ENCODE data around the gene FDXR.

The FDXR gene

GRCh38 chr17:74903671-74904070 is 30.9 kb upstream of the FDXR start:
- TF ChIP-seq POLR2AphosphoS5 (IDR thresholded peaks at IDR 0.05; ENCODE audit: low read depth), result no peak
- no peak for TF ChIP-seq SPI1 (IDR thresholded peaks at IDR 0.05; ENCODE audit: borderline replicate concordance, low read depth)
- Histone ChIP-seq H3K4me3 (replicated peaks; ENCODE audit: insufficient read depth, low read length) (no peak overlapping the region), H3K27ac (replicated peaks) (no peak overlapping the region), H3K27me3 (ENCODE audit: insufficient read depth, poor library complexity, severe bottlenecking) (no peaks in the 10 kb centered on the region)
- DNase-seq (ENCODE audit: low read depth in 1 of 2, low spot score in 1 of 2), result no peak

DNA sequence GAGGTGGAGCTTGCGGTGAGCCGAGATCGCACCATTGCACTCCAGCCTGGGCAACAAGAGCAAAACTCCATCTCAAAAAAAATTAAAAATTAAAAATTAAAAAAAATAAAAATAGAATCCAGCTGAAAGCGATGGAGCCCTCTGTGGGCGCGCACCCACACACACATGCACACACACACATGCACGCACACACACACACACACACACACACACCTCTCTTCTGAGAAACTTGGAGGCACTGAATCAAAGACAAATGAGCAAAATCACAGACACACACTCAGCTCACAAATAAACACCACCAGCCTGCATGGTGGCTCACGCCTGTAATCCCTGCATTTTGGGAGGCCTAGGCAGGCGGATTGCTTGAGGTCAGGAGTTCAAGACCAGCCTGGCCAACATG is 30.2 kb upstream of the FDXR start:
- Histone ChIP-seq H3K27ac (replicated peaks) (no peak overlapping the region), H3K27me3 (ENCODE audit: insufficient read depth, poor library complexity, severe bottlenecking) (no peaks in the 10 kb centered on the region), H3K4me3 (replicated peaks; ENCODE audit: insufficient read depth, low read length) (no peak overlapping the region)
- TF ChIP-seq, protein P1, sequence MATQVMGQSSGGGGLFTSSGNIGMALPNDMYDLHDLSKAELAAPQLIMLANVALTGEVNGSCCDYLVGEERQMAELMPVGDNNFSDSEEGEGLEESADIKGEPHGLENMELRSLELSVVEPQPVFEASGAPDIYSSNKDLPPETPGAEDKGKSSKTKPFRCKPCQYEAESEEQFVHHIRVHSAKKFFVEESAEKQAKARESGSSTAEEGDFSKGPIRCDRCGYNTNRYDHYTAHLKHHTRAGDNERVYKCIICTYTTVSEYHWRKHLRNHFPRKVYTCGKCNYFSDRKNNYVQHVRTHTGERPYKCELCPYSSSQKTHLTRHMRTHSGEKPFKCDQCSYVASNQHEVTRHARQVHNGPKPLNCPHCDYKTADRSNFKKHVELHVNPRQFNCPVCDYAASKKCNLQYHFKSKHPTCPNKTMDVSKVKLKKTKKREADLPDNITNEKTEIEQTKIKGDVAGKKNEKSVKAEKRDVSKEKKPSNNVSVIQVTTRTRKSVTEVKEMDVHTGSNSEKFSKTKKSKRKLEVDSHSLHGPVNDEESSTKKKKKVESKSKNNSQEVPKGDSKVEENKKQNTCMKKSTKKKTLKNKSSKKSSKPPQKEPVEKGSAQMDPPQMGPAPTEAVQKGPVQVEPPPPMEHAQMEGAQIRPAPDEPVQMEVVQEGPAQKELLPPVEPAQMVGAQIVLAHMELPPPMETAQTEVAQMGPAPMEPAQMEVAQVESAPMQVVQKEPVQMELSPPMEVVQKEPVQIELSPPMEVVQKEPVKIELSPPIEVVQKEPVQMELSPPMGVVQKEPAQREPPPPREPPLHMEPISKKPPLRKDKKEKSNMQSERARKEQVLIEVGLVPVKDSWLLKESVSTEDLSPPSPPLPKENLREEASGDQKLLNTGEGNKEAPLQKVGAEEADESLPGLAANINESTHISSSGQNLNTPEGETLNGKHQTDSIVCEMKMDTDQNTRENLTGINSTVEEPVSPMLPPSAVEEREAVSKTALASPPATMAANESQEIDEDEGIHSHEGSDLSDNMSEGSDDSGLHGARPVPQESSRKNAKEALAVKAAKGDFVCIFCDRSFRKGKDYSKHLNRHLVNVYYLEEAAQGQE (IDR thresholded peaks at IDR 0.05; ENCODE audit: insufficient replicate concordance, low read depth), result no peak
- TF ChIP-seq GABPA (IDR thresholded peaks at IDR 0.05; ENCODE audit: low read depth) (no peak), SPI1 (IDR thresholded peaks at IDR 0.05; ENCODE audit: borderline replicate concordance, low read depth) (no peak), POLR2AphosphoS5 (IDR thresholded peaks at IDR 0.05; ENCODE audit: low read depth) (no peak)
- TF ChIP-seq, protein P2, sequence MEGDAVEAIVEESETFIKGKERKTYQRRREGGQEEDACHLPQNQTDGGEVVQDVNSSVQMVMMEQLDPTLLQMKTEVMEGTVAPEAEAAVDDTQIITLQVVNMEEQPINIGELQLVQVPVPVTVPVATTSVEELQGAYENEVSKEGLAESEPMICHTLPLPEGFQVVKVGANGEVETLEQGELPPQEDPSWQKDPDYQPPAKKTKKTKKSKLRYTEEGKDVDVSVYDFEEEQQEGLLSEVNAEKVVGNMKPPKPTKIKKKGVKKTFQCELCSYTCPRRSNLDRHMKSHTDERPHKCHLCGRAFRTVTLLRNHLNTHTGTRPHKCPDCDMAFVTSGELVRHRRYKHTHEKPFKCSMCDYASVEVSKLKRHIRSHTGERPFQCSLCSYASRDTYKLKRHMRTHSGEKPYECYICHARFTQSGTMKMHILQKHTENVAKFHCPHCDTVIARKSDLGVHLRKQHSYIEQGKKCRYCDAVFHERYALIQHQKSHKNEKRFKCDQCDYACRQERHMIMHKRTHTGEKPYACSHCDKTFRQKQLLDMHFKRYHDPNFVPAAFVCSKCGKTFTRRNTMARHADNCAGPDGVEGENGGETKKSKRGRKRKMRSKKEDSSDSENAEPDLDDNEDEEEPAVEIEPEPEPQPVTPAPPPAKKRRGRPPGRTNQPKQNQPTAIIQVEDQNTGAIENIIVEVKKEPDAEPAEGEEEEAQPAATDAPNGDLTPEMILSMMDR (IDR thresholded peaks at IDR 0.05; ENCODE audit: insufficient read depth, low read length), result no peak
- DNase-seq (ENCODE audit: low read depth in 1 of 2, low spot score in 1 of 2), result no peak

DNA sequence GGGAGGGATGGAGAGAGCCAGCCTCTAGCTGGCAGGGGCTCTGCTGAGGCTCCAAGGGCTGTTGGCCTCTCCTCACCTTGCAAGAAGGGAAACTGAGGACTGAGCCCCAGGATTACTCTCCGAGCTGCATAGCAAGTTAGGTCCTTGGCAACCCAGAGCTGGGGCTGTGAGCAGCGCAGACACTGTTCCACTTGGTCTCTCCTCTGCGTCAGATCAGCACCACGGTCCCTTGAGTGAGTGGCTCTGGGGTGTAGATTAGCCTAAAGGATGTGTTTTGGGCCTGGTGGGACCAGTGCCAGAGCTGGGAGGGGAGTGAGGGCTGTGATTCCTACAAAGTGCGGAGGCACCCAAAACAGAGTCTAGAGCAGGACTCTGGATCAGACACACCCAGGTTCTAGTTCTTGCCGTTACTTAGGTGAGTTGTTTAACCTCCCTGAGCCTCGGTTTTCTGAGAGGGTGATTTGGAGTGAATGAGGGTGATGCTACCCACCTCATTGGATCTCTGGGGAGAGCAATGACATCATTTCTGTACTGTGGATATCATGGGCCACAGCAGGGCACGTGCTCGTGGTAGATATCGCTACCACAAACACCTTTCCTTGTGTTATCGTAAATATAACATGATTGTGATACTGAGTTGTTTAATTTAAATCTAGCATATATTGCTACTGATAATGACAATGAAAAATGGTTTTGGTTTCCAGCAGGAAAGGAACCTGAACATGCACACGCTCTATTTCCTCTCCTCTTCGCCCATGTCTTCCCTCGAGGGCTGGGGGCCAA is 28.8 kb upstream of the FDXR start:
- no peak for DNase-seq (ENCODE audit: low read depth in 1 of 2, low spot score in 1 of 2)
- Histone ChIP-seq H3K27me3 (ENCODE audit: insufficient read depth, poor library complexity, severe bottlenecking) (peaks cover 6% of the 10 kb centered on the region), H3K27ac (replicated peaks) (no peak overlapping the region), H3K4me3 (replicated peaks; ENCODE audit: insufficient read depth, low read length) (no peak overlapping the region)
- TF ChIP-seq, protein P2 (IDR thresholded peaks at IDR 0.05; ENCODE audit: insufficient read depth, low read length), result no peak
- TF ChIP-seq SPI1 (IDR thresholded peaks at IDR 0.05; ENCODE audit: borderline replicate concordance, low read depth) (no peak), GABPA (IDR thresholded peaks at IDR 0.05; ENCODE audit: low read depth) (no peak), POLR2AphosphoS5 (IDR thresholded peaks at IDR 0.05; ENCODE audit: low read depth) (no peak)
- TF ChIP-seq, protein P1 (IDR thresholded peaks at IDR 0.05; ENCODE audit: insufficient replicate concordance, low read depth), result no peak

- no peak for DNase-seq (ENCODE audit: low read depth in 1 of 2, low spot score in 1 of 2)
- Histone ChIP-seq H3K27ac (replicated peaks) (no peak overlapping the region), H3K27me3 (ENCODE audit: insufficient read depth, poor library complexity, severe bottlenecking) (peaks cover 6% of the 10 kb centered on the region), H3K4me3 (replicated peaks; ENCODE audit: insufficient read depth, low read length) (no peak overlapping the region)
- TF ChIP-seq, protein P1 (IDR thresholded peaks at IDR 0.05; ENCODE audit: insufficient replicate concordance, low read depth), result no peak
- TF ChIP-seq SPI1 (IDR thresholded peaks at IDR 0.05; ENCODE audit: borderline replicate concordance, low read depth) (no peak), POLR2AphosphoS5 (IDR thresholded peaks at IDR 0.05; ENCODE audit: low read depth) (no peak), GABPA (IDR thresholded peaks at IDR 0.05; ENCODE audit: low read depth) (no peak)
- TF ChIP-seq, protein P2 (IDR thresholded peaks at IDR 0.05; ENCODE audit: insufficient read depth, low read length), result no peak
Observed at GRCh38 chr17:74900208-74900607, 27.4 kb upstream of the FDXR start.
